Osteocyte (in vitro differentiated cells): ENCODE data around the gene SLC6A11. TPM values are rescaled to one million over a fixed set of nuclear protein-coding genes. Genes with fewer than 3 reads are reported as not detected.

Source experiments
- DNase-seq: peaks from one replicate; pipeline ENCODE4 v3.0.0; 2021; ENCODE audit warnings: mixed read lengths; ENCODE audit not compliant: unreplicated experiment; ENCODE audit errors: extremely low spot score
- H3K27ac Mint-ChIP-seq: one replicate; pipeline ENCODE4 v1.8.0; 2021; ENCODE audit warnings: mild to moderate bottlenecking, mixed read lengths; ENCODE audit not compliant: unreplicated experiment
- H3K27me3 Mint-ChIP-seq: one replicate; pipeline ENCODE4 v1.8.0; 2021; ENCODE audit warnings: mixed read lengths; ENCODE audit not compliant: unreplicated experiment
- H3K36me3 Mint-ChIP-seq: one replicate; pipeline ENCODE4 v1.8.0; 2021; ENCODE audit warnings: mixed read lengths; ENCODE audit not compliant: unreplicated experiment
- H3K4me1 Mint-ChIP-seq: one replicate; pipeline ENCODE4 v1.8.0; 2021; ENCODE audit warnings: mixed read lengths; ENCODE audit not compliant: unreplicated experiment
- H3K4me3 Mint-ChIP-seq: one replicate; pipeline ENCODE4 v1.8.0; 2021; ENCODE audit warnings: mild to moderate bottlenecking, moderate library complexity, mixed read lengths; ENCODE audit not compliant: unreplicated experiment
- H3K9me3 Mint-ChIP-seq: one replicate; pipeline ENCODE4 v1.8.0; 2021; ENCODE audit warnings: mixed read lengths; ENCODE audit not compliant: unreplicated experiment
- CTCF ChIP-seq: fragments of 200-600 bp; sonication (generic); IDR thresholded peaks from 2 replicates; pipeline ENCODE4 v1.5.0; 2021; ENCODE audit warnings: antibody characterized with exemption, mild to moderate bottlenecking, moderate library complexity
- total RNA-seq: library from RNA; stranded (reverse); gene quantifications from 2 replicates; pipeline ENCODE4 v1.2.1, GENCODE V29; 2021

The SLC6A11 gene
- total RNA-seq, 1 donor from 2014 or later = not detected

GRCh38 chr3:10788451-10788850, 27.6 kb upstream of the SLC6A11 start:
- no peak overlapping the region for H3K27ac Mint-ChIP-seq
- no peak for DNase-seq
- no peaks in the 10 kb centered on the region for H3K36me3 Mint-ChIP-seq
- H3K4me1 Mint-ChIP-seq = no peaks in the 10 kb centered on the region
- peaks cover 33% of the 10 kb centered on the region for H3K27me3 Mint-ChIP-seq
- H3K9me3 Mint-ChIP-seq = no peaks in the 10 kb centered on the region
- no peak overlapping the region for H3K4me3 Mint-ChIP-seq
- TF ChIP-seq CTCF = no peak

- peaks cover 32% of the 10 kb centered on the region for H3K27me3 Mint-ChIP-seq
- DNase-seq = no peak
- H3K4me3 Mint-ChIP-seq = no peak overlapping the region
- no peaks in the 10 kb centered on the region for H3K4me1 Mint-ChIP-seq
- no peaks in the 10 kb centered on the region for H3K9me3 Mint-ChIP-seq
- H3K36me3 Mint-ChIP-seq = no peaks in the 10 kb centered on the region
- TF ChIP-seq CTCF = no peak
- no peak overlapping the region for H3K27ac Mint-ChIP-seq
Measured at GRCh38 chr3:10790713-10791112, 25.3 kb upstream of the SLC6A11 start.

GRCh38 chr3:10792208-10792607, 23.8 kb upstream of the SLC6A11 start:
- Mint-ChIP-seq H3K27me3 (peaks cover 43% of the 10 kb centered on the region), H3K4me1 (no peaks in the 10 kb centered on the region), H3K36me3 (no peaks in the 10 kb centered on the region), H3K9me3 (no peaks in the 10 kb centered on the region), H3K4me3 (no peak overlapping the region), H3K27ac (no peak overlapping the region)
- TF ChIP-seq CTCF = no peak
- DNase-seq = no peak

- Mint-ChIP-seq H3K27ac (no peak overlapping the region), H3K36me3 (no peaks in the 10 kb centered on the region), H3K4me1 (no peaks in the 10 kb centered on the region), H3K9me3 (no peaks in the 10 kb centered on the region), H3K4me3 (no peak overlapping the region), H3K27me3 (peaks cover 39% of the 10 kb centered on the region)
- DNase-seq = no peak
- no peak for TF ChIP-seq CTCF
Measured at GRCh38 chr3:10798600-10799367, 17.2 kb upstream of the SLC6A11 start.

- no peak for DNase-seq
- Mint-ChIP-seq H3K4me3 (no peak overlapping the region), H3K4me1 (no peaks in the 10 kb centered on the region), H3K36me3 (no peaks in the 10 kb centered on the region), H3K9me3 (no peaks in the 10 kb centered on the region), H3K27ac (no peak overlapping the region), H3K27me3 (peaks cover 10% of the 10 kb centered on the region)
- TF ChIP-seq CTCF = no peak
Measured at GRCh38 chr3:10804183-10804648, 11.8 kb upstream of the SLC6A11 start.
